Right lobe of liver (tissue), 6 donors: Measurements from ENCODE around the gene CCM2. TPM values are rescaled to one million over a fixed set of nuclear protein-coding genes. Genes with fewer than 3 reads are reported as not detected.
A peak's percentile ranks its signal among the peaks of the same experiment; 100 is the strongest.

Experiments
- ATAC-seq, 4 donors: fragments of 200-7000 bp; cut with Tn5 transposase; one replicate each; pipeline ENCODE4 v1.9.1; 2020; ENCODE audit warnings: mild to moderate bottlenecking in 4 of 4, moderate library complexity in 4 of 4
- DNase-seq, 3 donors: peaks; one replicate each; pipeline ENCODE4 v3.0.0-alpha.2; 2020
- H3K27ac ChIP-seq, 3 donors: fragments of 200-600 bp; one replicate each; pipeline ENCODE4 v1.8.0; 2022
- H3K27me3 ChIP-seq, 2 donors: fragments of 200-600 bp; one replicate each; pipeline ENCODE4 v1.8.0; 2022
- H3K36me3 ChIP-seq, 4 donors: fragments of 200-600 bp; sonication (generic) in 1 of 4; one replicate each; pipeline versions ENCODE4 v1.5.1 to v1.8.0; 2017 to 2022; ENCODE audit warnings: control low read depth in 1 of 4
- H3K4me1 ChIP-seq, 4 donors: fragments of 200-600 bp; sonication (generic) in 1 of 4; one replicate each; pipeline versions ENCODE4 v1.5.1 to v1.8.0; 2017 to 2022; ENCODE audit warnings: control low read depth in 1 of 4
- H3K4me3 ChIP-seq, 3 donors: fragments of 200-600 bp; one replicate each; pipeline ENCODE4 v1.8.0; 2022
- H3K9me3 ChIP-seq, 4 donors: fragments of 200-600 bp; sonication (generic) in 1 of 4; one replicate each; pipeline versions ENCODE4 v1.5.1 to v1.8.0; 2017 to 2022; ENCODE audit warnings: control low read depth in 1 of 4
- POLR2A ChIP-seq: fragments of 450-650 bp; IDR thresholded peaks from one replicate; pipeline ENCODE4 v1.6.1; 2017; ENCODE audit warnings: antibody characterized with exemption, mild to moderate bottlenecking
- WGBS: methylation state at CpG from one replicate; pipeline ENCODE4 v1.1.6; 2018; ENCODE audit warnings: low coverage, low lambda C conversion rate; ENCODE audit not compliant: insufficient coverage; ENCODE audit errors: missing lambda C conversion rate; 5-methylcytosine and 5-hydroxymethylcytosine counted together
- intact Hi-C, 2 donors: fragments of 100-400 bp; cut with DNase I; formaldehyde crosslinking; loops; one replicate each; pipeline versions ENCODE4 v1.11.2 to v1.14.1; 2022
- total RNA-seq, 6 experiments: library from RNA; depleted of rRNA in 2 of 6; stranded (reverse); fragments of >200 nt in 2 of 6; fragmentation: NEBNext Ultra II Directional in 3 of 6; extraction: Animal tissue kit (Norgen Biotek cat#: 25700) in 3 of 6; gene quantifications; one replicate each; pipeline versions ENCODE4 v1.1.0 to v1.2.4, GENCODE V29; 2016 to 2023
- TF ChIP-seq, protein P1 (sequence below), 4 donors: fragments of 200-600 bp in 3 of 4; fragments of 450-650 bp in 1 of 4; IDR thresholded peaks; one replicate each; pipeline versions ENCODE4 v1.5.1 to v1.8.0; 2016 to 2022; ENCODE audit warnings: antibody characterized with exemption in 4 of 4, mild to moderate bottlenecking in 2 of 4
- donor health status: DM: no; HTN: yes; CAD: no.
- donor health status: DM: no; HTN: no; CAD: no.
- donor health status: DM: no; HTN: no; CAD: no.
- donor health status: DM: no; HTN: yes; CAD: no.
- donor health status: DM: no; HTN: yes; CAD: no.

The CCM2 gene
- total RNA-seq, 6 experiments from 2014 or later = 29.4 to 70.7 (median 37.9) TPM

DNA sequence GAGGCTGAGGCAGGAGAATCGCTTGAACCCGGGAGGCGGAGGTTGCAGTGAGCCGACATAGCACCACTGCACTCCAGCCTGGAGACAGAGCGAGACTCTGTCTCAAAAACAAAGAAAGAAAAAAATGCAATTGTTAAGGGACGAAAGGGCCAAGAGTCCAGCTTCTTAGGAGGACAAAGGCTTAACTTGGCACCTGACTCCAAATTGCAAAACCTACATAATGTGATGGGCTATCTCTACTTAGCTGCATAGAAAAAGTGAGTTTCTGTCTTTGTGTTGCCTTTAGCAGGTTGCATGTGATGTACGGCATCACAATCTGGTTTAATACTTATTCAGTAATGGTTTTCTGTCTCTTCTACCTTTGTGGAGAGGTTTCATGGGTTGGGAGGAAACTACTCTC, 12.5 kb upstream of the CCM2 start:
- WGBS = 84% methylated on average over 7 of the region's 7 CpGs
- Histone ChIP-seq H3K4me1 (peaks cover 0 to 7% (median 0%) of the 10 kb centered on the region in 4 donors), H3K27me3 (no peaks in the 10 kb centered on the region), H3K27ac (no peak overlapping the region), H3K9me3 (no peaks in the 10 kb centered on the region), H3K36me3 (peaks cover 0 to 16% (median 1%) of the 10 kb centered on the region in 4 donors), H3K4me3 (peak overlapping the region; percentile 29 to 60 (median 54))
- TF ChIP-seq POLR2A = no peak
- TF ChIP-seq, protein P1, sequence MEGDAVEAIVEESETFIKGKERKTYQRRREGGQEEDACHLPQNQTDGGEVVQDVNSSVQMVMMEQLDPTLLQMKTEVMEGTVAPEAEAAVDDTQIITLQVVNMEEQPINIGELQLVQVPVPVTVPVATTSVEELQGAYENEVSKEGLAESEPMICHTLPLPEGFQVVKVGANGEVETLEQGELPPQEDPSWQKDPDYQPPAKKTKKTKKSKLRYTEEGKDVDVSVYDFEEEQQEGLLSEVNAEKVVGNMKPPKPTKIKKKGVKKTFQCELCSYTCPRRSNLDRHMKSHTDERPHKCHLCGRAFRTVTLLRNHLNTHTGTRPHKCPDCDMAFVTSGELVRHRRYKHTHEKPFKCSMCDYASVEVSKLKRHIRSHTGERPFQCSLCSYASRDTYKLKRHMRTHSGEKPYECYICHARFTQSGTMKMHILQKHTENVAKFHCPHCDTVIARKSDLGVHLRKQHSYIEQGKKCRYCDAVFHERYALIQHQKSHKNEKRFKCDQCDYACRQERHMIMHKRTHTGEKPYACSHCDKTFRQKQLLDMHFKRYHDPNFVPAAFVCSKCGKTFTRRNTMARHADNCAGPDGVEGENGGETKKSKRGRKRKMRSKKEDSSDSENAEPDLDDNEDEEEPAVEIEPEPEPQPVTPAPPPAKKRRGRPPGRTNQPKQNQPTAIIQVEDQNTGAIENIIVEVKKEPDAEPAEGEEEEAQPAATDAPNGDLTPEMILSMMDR (IDR thresholded peaks at IDR 0.05) = no peak
- no peak for ATAC-seq
- no peak for DNase-seq
- intact Hi-C loops = no loop called here

DNA sequence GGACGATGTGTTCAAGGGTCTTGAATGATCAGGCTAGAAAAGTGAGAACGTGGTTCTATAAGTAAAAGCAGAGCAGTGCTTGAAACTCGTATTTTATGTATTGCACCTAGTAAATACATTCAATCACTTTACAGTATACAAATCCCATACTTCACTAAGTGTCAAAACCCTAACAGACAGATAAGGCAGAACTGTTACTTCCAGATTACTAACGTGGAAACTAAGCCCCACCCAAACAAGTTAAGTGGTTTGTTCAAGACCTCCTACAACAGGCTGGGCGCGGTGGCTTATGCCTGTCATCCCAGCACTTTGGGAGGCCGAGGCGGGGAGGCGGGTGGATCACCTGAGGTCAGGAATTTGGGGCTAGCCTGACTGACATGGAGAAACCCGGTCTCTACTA, 12.0 kb upstream of the CCM2 start:
- no peaks in the 10 kb centered on the region for H3K27me3 ChIP-seq
- H3K36me3 ChIP-seq = peaks cover 0 to 11% (median 1%) of the 10 kb centered on the region in 4 donors
- H3K4me3 ChIP-seq = no peak overlapping the region
- no peak for TF ChIP-seq POLR2A
- TF ChIP-seq, protein P1 (IDR thresholded peaks at IDR 0.05) = no peak
- DNase-seq = no peak
- peaks cover 0 to 7% (median 0%) of the 10 kb centered on the region in 4 donors for H3K4me1 ChIP-seq
- H3K9me3 ChIP-seq = no peaks in the 10 kb centered on the region
- H3K27ac ChIP-seq = no peak overlapping the region
- intact Hi-C loops = no loop called here
- no peak for ATAC-seq
- WGBS = 76% methylated on average over 6 of the region's 10 CpGs

DNA sequence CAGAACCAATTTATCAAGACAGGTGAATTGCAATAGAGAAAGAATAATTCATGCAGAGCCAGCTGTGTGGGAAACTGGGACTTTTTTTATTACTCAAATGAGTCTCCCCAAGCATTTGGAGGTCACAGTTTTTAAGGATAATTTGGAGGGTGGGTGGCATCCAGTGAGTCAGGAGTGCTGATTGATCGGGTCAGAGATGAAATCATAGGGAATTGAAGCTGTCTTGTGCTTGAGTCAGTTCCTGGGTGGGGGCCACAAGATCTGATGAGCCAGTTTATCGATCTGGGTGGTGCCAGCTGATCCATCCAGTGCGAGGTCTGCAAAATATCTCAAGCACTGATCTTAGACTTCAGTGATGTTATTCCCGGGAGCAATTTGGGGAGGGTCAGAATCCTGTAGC, 11.3 kb upstream of the CCM2 start:
- intact Hi-C loops = no loop called here
- DNase-seq (no peak), ATAC-seq (no peak)
- H3K27ac ChIP-seq = no peak overlapping the region
- no peaks in the 10 kb centered on the region for H3K27me3 ChIP-seq
- H3K4me1 ChIP-seq = peaks cover 0 to 7% (median 0%) of the 10 kb centered on the region in 4 donors
- H3K4me3 ChIP-seq = no peak overlapping the region
- 91% methylated on average over 2 of the region's 4 CpGs for WGBS
- H3K36me3 ChIP-seq = peaks cover 0 to 4% (median 0%) of the 10 kb centered on the region in 4 donors
- H3K9me3 ChIP-seq = no peaks in the 10 kb centered on the region
- TF ChIP-seq, protein P1 (IDR thresholded peaks at IDR 0.05) = no peak
- TF ChIP-seq POLR2A = no peak

DNA sequence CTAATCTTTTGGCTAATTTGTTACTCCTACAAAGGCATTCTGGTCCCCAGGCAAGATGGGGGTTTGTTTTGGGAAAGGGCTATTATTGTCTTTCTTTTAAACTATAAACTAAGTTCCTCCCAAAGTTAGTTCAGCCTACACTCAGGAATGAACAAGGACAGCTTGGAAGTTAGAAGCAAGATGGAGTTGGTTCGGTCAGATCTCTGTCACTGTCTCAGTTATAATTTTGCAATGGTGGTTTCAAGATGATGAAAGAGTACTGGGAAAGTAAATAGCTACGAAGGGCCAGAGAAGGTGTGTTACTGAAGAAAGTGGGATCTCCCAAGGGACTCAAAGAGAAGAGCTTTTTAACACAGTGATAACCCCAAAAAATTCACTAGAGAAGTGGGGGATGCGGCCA, 10.9 kb upstream of the CCM2 start:
- ATAC-seq (no peak), DNase-seq (no peak)
- intact Hi-C loops = no loop called here
- no peaks in the 10 kb centered on the region for H3K36me3 ChIP-seq
- 80% methylated on average over 3 of the region's 3 CpGs for WGBS
- H3K27ac ChIP-seq = no peak overlapping the region
- H3K4me1 ChIP-seq = peaks cover 0 to 7% (median 0%) of the 10 kb centered on the region in 4 donors
- no peaks in the 10 kb centered on the region for H3K9me3 ChIP-seq
- H3K27me3 ChIP-seq = no peaks in the 10 kb centered on the region
- H3K4me3 ChIP-seq = no peak overlapping the region
- no peak for TF ChIP-seq POLR2A
- TF ChIP-seq, protein P1 (IDR thresholded peaks at IDR 0.05) = no peak
